ENCODE results near the gene TTLL11.

The TTLL11 gene

GRCh38 chr9:121962421-121962820, 130.7 kb downstream of the TTLL11 start:
- no peak for DNase-seq

- no peak for DNase-seq
Observed at GRCh38 chr9:121960665-121961064, 132.4 kb downstream of the TTLL11 start.

- DNase-seq = no peak
Observed at GRCh38 chr9:121958530-121958929, 134.6 kb downstream of the TTLL11 start.

- DNase-seq = no peak
Observed at GRCh38 chr9:121956808-121957207, 136.3 kb downstream of the TTLL11 start.

- DNase-seq = no peak
Observed at GRCh38 chr9:121955649-121956048, 137.5 kb downstream of the TTLL11 start.

GRCh38 chr9:121954477-121955140, 138.5 kb downstream of the TTLL11 start:
- DNase-seq = no peak

- DNase-seq = no peak
Observed at GRCh38 chr9:121952611-121953010, 140.5 kb downstream of the TTLL11 start.

- DNase-seq = no peak
Observed at GRCh38 chr9:121950866-121951265, 142.2 kb downstream of the TTLL11 start.

GRCh38 chr9:121950441-121950840, 142.7 kb downstream of the TTLL11 start:
- DNase-seq = no peak

- DNase-seq = no peak
Observed at GRCh38 chr9:121949766-121950165, 143.3 kb downstream of the TTLL11 start.

- DNase-seq = no peak
Observed at GRCh38 chr9:121949364-121949763, 143.7 kb downstream of the TTLL11 start.

GRCh38 chr9:121947775-121948174, 145.3 kb downstream of the TTLL11 start:
- no peak for DNase-seq

- no peak for DNase-seq
Observed at GRCh38 chr9:121946465-121946864, 146.6 kb downstream of the TTLL11 start.

- no peak for DNase-seq
Observed at GRCh38 chr9:121945849-121946248, 147.3 kb downstream of the TTLL11 start.

- DNase-seq = no peak
Observed at GRCh38 chr9:121945281-121945680, 147.8 kb downstream of the TTLL11 start.

GRCh38 chr9:121944711-121945191, 148.4 kb downstream of the TTLL11 start:
- DNase-seq = no peak

GRCh38 chr9:121943463-121943862, 149.6 kb downstream of the TTLL11 start:
- DNase-seq = no peak

- no peak for DNase-seq
Observed at GRCh38 chr9:121942866-121943382, 150.2 kb downstream of the TTLL11 start.

GRCh38 chr9:121942313-121942712, 150.8 kb downstream of the TTLL11 start:
- no peak for DNase-seq

GRCh38 chr9:121939643-121940042, 153.5 kb downstream of the TTLL11 start:
- no peak for DNase-seq

- no peak for DNase-seq
Observed at GRCh38 chr9:121938621-121939020, 154.5 kb downstream of the TTLL11 start.

- DNase-seq = no peak
Observed at GRCh38 chr9:121937240-121937639, 155.9 kb downstream of the TTLL11 start.

GRCh38 chr9:121935739-121936138, 157.4 kb downstream of the TTLL11 start:
- no peak for DNase-seq

- no peak for DNase-seq
Observed at GRCh38 chr9:121930956-121931355, 162.2 kb downstream of the TTLL11 start.
